ENCODE measurements around the gene ASRGL1. TPM values are rescaled to one million over a fixed set of nuclear protein-coding genes. Genes with fewer than 3 reads are reported as not detected.
"Not testable (repeated sequence)": the region's sequence is repeated elsewhere in the genome, so short reads cannot be mapped to it uniquely, and the experiment has no call there.

Gene ASRGL1
- polyA plus RNA-seq (2013, experiment 1 of 2), result 23.6 TPM
- 30.4 TPM for polyA plus RNA-seq (2013, experiment 2 of 2)

- WGBS, result 1% methylated on average over 98 of the region's 98 CpGs
- Histone ChIP-seq H3K4me1 (ENCODE audit: insufficient read depth, low read length) (peaks cover 4% of the 10 kb centered on the region; the same call in 1 of the 2 replicates), H3K4me3 (ENCODE audit: low read length) (peak within 1 kb of the TSS; percentile 87), H3K27me3 (ENCODE audit: insufficient read depth, low read length) (peaks cover 17% of the 10 kb centered on the region), H3K9me3 (ENCODE audit: insufficient read depth, low read depth, low read length) (no peaks in the 10 kb centered on the region), H3K36me3 (ENCODE audit: insufficient read depth, low read length) (peaks cover 21% of the 10 kb centered on the region; the same call in 1 of the 2 replicates), H3K9ac (ENCODE audit: low read depth, low read length) (peak within 1 kb of the TSS; percentile 71), H3K27ac (ENCODE audit: low read depth, low read length) (peak within 1 kb of the TSS; percentile 28; the same call in 1 of the 2 replicates)
These were observed at the start of gene ASRGL1 for GRCh38 chr11:62337303-62338181. Gene ASRGL1 (plus strand): TSS chr11:62337448. CDS start chr11:62337978, 530 bp downstream.

- Histone ChIP-seq H3K36me3 (ENCODE audit: insufficient read depth, low read length) (no peaks in the 10 kb centered on the region), H3K27me3 (ENCODE audit: insufficient read depth, low read length) (peaks cover 3% of the 10 kb centered on the region; the same call in 1 of the 2 replicates), H3K4me3 (ENCODE audit: low read length) (no peak overlapping the region), H3K9ac (ENCODE audit: low read depth, low read length) (no peak overlapping the region), H3K4me1 (ENCODE audit: insufficient read depth, low read length) (no peaks in the 10 kb centered on the region), H3K27ac (ENCODE audit: low read depth, low read length) (no peak overlapping the region), H3K9me3 (ENCODE audit: insufficient read depth, low read depth, low read length) (no peaks in the 10 kb centered on the region)
- WGBS, result 77% methylated on average over 2 of the region's 2 CpGs
These were observed 41.7 kb upstream of the ASRGL1 start for GRCh38 chr11:62295504-62295903.

GRCh38 chr11:62298975-62299374 is 38.3 kb upstream of the ASRGL1 start, which contains the start of gene SCGB1D4:
Gene SCGB1D4 (minus strand): TSS chr11:62299075. CDS start chr11:62299010, 65 bp downstream.
- Histone ChIP-seq H3K27ac (ENCODE audit: low read depth, low read length) (no peak within 1 kb of the TSS), H3K9me3 (ENCODE audit: insufficient read depth, low read depth, low read length) (no peaks in the 10 kb centered on the region), H3K4me1 (ENCODE audit: insufficient read depth, low read length) (no peaks in the 10 kb centered on the region), H3K27me3 (ENCODE audit: insufficient read depth, low read length) (peaks cover 3% of the 10 kb centered on the region; the same call in 1 of the 2 replicates), H3K9ac (ENCODE audit: low read depth, low read length) (no peak within 1 kb of the TSS), H3K36me3 (ENCODE audit: insufficient read depth, low read length) (no peaks in the 10 kb centered on the region), H3K4me3 (ENCODE audit: low read length) (no peak within 1 kb of the TSS)
- WGBS, result 89% methylated on average over 7 of the region's 7 CpGs

GRCh38 chr11:62306227-62306626 is 31.0 kb upstream of the ASRGL1 start:
- H3K9me3 ChIP-seq (ENCODE audit: insufficient read depth, low read depth, low read length), result no peaks in the 10 kb centered on the region
- no peaks in the 10 kb centered on the region for H3K4me1 ChIP-seq (ENCODE audit: insufficient read depth, low read length)
- H3K4me3 ChIP-seq (ENCODE audit: low read length), result no peak overlapping the region
- WGBS, result 36% methylated on average over 6 of the region's 6 CpGs
- H3K27me3 ChIP-seq (ENCODE audit: insufficient read depth, low read length), result peaks cover 4% of the 10 kb centered on the region; the same call in 1 of the 2 replicates
- no peaks in the 10 kb centered on the region for H3K36me3 ChIP-seq (ENCODE audit: insufficient read depth, low read length)
- H3K27ac ChIP-seq (ENCODE audit: low read depth, low read length), result no peak overlapping the region
- H3K9ac ChIP-seq (ENCODE audit: low read depth, low read length), result no peak overlapping the region; the same call in 1 of the 2 replicates

- Histone ChIP-seq H3K4me1 (ENCODE audit: insufficient read depth, low read length) (no peaks in the 10 kb centered on the region), H3K4me3 (ENCODE audit: low read length) (no peak overlapping the region), H3K9ac (ENCODE audit: low read depth, low read length) (no peak overlapping the region), H3K9me3 (ENCODE audit: insufficient read depth, low read depth, low read length) (no peaks in the 10 kb centered on the region), H3K36me3 (ENCODE audit: insufficient read depth, low read length) (no peaks in the 10 kb centered on the region), H3K27ac (ENCODE audit: low read depth, low read length) (no peak overlapping the region), H3K27me3 (ENCODE audit: insufficient read depth, low read length) (peaks cover 4% of the 10 kb centered on the region; the same call in 1 of the 2 replicates)
These were observed 29.3 kb upstream of the ASRGL1 start for GRCh38 chr11:62307950-62308349.

- WGBS, result 79% methylated on average over 7 of the region's 7 CpGs
- Histone ChIP-seq H3K4me1 (ENCODE audit: insufficient read depth, low read length) (no peaks in the 10 kb centered on the region), H3K27me3 (ENCODE audit: insufficient read depth, low read length) (peaks cover 6% of the 10 kb centered on the region; the same call in 1 of the 2 replicates), H3K27ac (ENCODE audit: low read depth, low read length) (no peak overlapping the region), H3K36me3 (ENCODE audit: insufficient read depth, low read length) (no peaks in the 10 kb centered on the region), H3K9me3 (ENCODE audit: insufficient read depth, low read depth, low read length) (no peaks in the 10 kb centered on the region), H3K9ac (ENCODE audit: low read depth, low read length) (no peak overlapping the region), H3K4me3 (ENCODE audit: low read length) (no peak overlapping the region)
These were observed 27.3 kb upstream of the ASRGL1 start for GRCh38 chr11:62309991-62310390.

- Histone ChIP-seq H3K36me3 (ENCODE audit: insufficient read depth, low read length) (no peaks in the 10 kb centered on the region), H3K4me3 (ENCODE audit: low read length) (no peak overlapping the region), H3K9me3 (ENCODE audit: insufficient read depth, low read depth, low read length) (no peaks in the 10 kb centered on the region), H3K9ac (ENCODE audit: low read depth, low read length) (no peak overlapping the region), H3K27me3 (ENCODE audit: insufficient read depth, low read length) (peaks cover 6% of the 10 kb centered on the region; the same call in 1 of the 2 replicates), H3K4me1 (ENCODE audit: insufficient read depth, low read length) (no peaks in the 10 kb centered on the region), H3K27ac (ENCODE audit: low read depth, low read length) (no peak overlapping the region)
- 90% methylated on average over 1 of the region's 1 CpG for WGBS
These were observed 21.8 kb upstream of the ASRGL1 start for GRCh38 chr11:62315431-62315830.

GRCh38 chr11:62322524-62322923 is 14.7 kb upstream of the ASRGL1 start:
- Histone ChIP-seq H3K9me3 (ENCODE audit: insufficient read depth, low read depth, low read length) (no peaks in the 10 kb centered on the region), H3K9ac (ENCODE audit: low read depth, low read length) (no peak overlapping the region), H3K4me1 (ENCODE audit: insufficient read depth, low read length) (peaks cover 11% of the 10 kb centered on the region), H3K27me3 (ENCODE audit: insufficient read depth, low read length) (peaks cover 7% of the 10 kb centered on the region), H3K27ac (ENCODE audit: low read depth, low read length) (no peak overlapping the region), H3K4me3 (ENCODE audit: low read length) (no peak overlapping the region), H3K36me3 (ENCODE audit: insufficient read depth, low read length) (no peaks in the 10 kb centered on the region)
- WGBS, result 86% methylated on average over 2 of the region's 2 CpGs

- Histone ChIP-seq H3K27me3 (ENCODE audit: insufficient read depth, low read length) (peaks cover 7% of the 10 kb centered on the region), H3K27ac (ENCODE audit: low read depth, low read length) (no peak overlapping the region), H3K4me1 (ENCODE audit: insufficient read depth, low read length) (peaks cover 11% of the 10 kb centered on the region), H3K9me3 (ENCODE audit: insufficient read depth, low read depth, low read length) (no peaks in the 10 kb centered on the region), H3K4me3 (ENCODE audit: low read length) (no peak overlapping the region), H3K9ac (ENCODE audit: low read depth, low read length) (no peak overlapping the region), H3K36me3 (ENCODE audit: insufficient read depth, low read length) (no peaks in the 10 kb centered on the region)
- WGBS, result 49% methylated on average over 18 of the region's 18 CpGs
These were observed 12.3 kb upstream of the ASRGL1 start for GRCh38 chr11:62324731-62325556.

GRCh38 chr11:62325781-62326180 is 11.5 kb upstream of the ASRGL1 start:
- H3K27me3 ChIP-seq (ENCODE audit: insufficient read depth, low read length); H3K27ac ChIP-seq (ENCODE audit: low read depth, low read length); H3K9ac ChIP-seq (ENCODE audit: low read depth, low read length); H3K9me3 ChIP-seq (ENCODE audit: insufficient read depth, low read depth, low read length); H3K4me3 ChIP-seq (ENCODE audit: low read length); H3K36me3 ChIP-seq (ENCODE audit: insufficient read depth, low read length): not testable (repeated sequence)
- WGBS, result 65% methylated on average over 5 of the region's 5 CpGs
- peaks cover 11% of the 10 kb centered on the region for H3K4me1 ChIP-seq (ENCODE audit: insufficient read depth, low read length)

GRCh38 chr11:62326719-62327118 is 10.5 kb upstream of the ASRGL1 start:
- H3K4me3 ChIP-seq (ENCODE audit: low read length); H3K9me3 ChIP-seq (ENCODE audit: insufficient read depth, low read depth, low read length); H3K9ac ChIP-seq (ENCODE audit: low read depth, low read length); H3K27ac ChIP-seq (ENCODE audit: low read depth, low read length); H3K36me3 ChIP-seq (ENCODE audit: insufficient read depth, low read length); H3K27me3 ChIP-seq (ENCODE audit: insufficient read depth, low read length): not testable (repeated sequence)
- WGBS, result 9% methylated on average over 5 of the region's 6 CpGs
- peaks cover 11% of the 10 kb centered on the region for H3K4me1 ChIP-seq (ENCODE audit: insufficient read depth, low read length)
